ENCODE data around the gene UCK2.

The UCK2 gene

DNA sequence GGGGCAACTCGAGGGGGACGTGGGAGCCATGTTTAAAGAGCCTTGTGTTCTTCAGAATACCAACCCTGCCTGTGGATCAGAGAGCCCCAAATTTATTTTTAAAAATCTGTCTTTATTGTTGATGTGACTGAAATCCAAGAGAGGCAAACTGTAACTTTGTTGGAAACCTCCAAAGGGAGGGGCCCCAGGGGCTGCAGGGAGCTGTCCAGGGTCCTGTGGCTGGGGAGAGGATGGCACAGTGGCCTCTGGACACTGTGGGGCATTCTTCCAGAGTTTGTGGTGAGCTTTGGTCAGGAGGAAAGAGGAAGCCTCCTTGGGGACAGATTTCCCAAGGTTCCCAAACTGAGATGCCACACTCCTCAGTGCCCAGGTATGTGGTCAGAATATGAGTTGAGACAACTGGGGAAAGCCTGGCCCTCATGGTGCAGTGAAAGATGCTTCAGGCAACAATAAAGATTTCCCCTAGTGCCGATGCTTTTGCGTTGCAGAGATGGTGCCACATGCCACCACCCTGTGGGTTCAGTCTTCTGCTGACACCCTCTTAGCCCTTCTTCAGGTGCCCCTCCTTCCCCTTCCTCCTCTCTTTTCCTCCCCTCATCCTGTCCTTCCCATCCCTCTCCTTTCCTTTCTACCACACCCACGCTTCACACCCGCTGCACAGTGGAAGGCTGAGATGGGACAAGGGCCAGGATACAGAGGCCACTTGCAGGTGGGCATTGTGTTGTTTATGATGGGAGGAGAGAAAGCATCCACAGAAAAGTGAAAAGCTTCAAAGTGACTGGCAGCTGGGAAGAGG is 122.1 kb downstream of the UCK2 start:
- TF ChIP-seq, protein P1, sequence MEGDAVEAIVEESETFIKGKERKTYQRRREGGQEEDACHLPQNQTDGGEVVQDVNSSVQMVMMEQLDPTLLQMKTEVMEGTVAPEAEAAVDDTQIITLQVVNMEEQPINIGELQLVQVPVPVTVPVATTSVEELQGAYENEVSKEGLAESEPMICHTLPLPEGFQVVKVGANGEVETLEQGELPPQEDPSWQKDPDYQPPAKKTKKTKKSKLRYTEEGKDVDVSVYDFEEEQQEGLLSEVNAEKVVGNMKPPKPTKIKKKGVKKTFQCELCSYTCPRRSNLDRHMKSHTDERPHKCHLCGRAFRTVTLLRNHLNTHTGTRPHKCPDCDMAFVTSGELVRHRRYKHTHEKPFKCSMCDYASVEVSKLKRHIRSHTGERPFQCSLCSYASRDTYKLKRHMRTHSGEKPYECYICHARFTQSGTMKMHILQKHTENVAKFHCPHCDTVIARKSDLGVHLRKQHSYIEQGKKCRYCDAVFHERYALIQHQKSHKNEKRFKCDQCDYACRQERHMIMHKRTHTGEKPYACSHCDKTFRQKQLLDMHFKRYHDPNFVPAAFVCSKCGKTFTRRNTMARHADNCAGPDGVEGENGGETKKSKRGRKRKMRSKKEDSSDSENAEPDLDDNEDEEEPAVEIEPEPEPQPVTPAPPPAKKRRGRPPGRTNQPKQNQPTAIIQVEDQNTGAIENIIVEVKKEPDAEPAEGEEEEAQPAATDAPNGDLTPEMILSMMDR (IDR thresholded peaks at IDR 0.05; ENCODE audit: low read depth, low read length, missing control alignments), result no peak
- H3K4me3 ChIP-seq (ENCODE audit: low read depth, low read length), result no peak overlapping the region
- no peak for DNase-seq (ENCODE audit: low read depth)

DNA sequence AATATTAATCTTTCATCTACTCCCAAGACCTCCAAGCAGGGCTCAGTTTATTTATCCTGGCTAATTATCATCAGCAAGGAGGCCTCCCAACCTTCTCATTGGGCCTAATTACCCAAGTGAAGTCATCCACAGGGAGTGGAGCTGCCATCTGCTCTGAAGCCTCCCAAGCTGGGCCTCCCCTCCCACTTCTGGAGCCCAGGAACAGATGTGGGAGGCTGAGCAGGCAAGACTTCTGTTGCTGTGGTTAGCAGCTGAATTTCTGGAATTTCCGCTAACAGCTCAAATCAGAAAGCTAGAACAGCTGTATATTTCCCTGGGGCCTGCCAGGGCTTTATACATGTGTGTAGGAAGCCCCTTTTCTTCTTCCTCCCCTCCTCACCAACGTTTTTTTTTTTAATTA is 127.5 kb downstream of the UCK2 start:
- H3K4me3 ChIP-seq (ENCODE audit: low read depth, low read length), result no peak overlapping the region
- DNase-seq (ENCODE audit: low read depth), result no peak
- TF ChIP-seq, protein P1 (IDR thresholded peaks at IDR 0.05; ENCODE audit: low read depth, low read length, missing control alignments), result no peak

DNA sequence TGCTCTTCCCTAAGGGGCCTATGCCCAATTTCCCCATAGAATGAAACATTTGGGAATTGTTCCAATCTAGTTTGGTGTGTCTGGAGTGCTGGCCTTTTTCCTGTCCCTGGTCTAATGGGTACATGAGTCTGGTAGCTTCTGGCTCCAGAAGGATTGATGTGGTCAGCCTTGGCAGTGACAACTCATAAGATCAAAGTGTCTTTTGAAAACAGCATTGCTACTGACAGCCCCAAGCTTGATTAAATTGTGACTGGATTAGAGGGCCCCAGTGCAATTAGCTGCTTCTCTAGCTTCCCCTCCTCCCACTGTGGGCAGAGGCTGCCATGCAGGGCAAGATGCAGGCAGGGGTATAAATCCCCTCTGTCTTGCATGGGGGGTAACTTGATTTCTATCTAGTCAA is 130.9 kb downstream of the UCK2 start:
- H3K4me3 ChIP-seq (ENCODE audit: low read depth, low read length), result no peak overlapping the region
- TF ChIP-seq, protein P1 (IDR thresholded peaks at IDR 0.05; ENCODE audit: low read depth, low read length, missing control alignments), result no peak
- no peak for DNase-seq (ENCODE audit: low read depth)

DNA sequence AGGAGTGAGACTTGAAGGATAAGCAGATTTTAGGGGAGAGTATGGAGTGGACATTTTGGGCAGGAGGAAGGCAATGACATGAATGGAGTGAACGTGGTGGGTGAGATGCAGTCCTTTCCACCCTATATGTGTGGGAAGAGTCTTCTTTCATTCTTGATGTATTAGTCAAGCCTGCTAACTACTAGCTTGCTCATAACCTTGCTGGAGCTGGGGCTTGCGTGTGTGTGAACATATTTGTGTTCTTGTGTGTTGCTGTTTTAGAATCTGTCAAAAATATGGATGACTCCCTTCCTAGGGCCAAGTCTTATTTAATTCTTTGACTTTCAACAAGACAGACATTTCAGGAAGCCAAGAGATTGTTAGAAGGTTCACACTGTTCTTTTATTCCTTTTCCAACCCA is 132.7 kb downstream of the UCK2 start:
- TF ChIP-seq, protein P1 (IDR thresholded peaks at IDR 0.05; ENCODE audit: low read depth, low read length, missing control alignments), result no peak
- H3K4me3 ChIP-seq (ENCODE audit: low read depth, low read length), result no peak overlapping the region
- no peak for DNase-seq (ENCODE audit: low read depth)

DNA sequence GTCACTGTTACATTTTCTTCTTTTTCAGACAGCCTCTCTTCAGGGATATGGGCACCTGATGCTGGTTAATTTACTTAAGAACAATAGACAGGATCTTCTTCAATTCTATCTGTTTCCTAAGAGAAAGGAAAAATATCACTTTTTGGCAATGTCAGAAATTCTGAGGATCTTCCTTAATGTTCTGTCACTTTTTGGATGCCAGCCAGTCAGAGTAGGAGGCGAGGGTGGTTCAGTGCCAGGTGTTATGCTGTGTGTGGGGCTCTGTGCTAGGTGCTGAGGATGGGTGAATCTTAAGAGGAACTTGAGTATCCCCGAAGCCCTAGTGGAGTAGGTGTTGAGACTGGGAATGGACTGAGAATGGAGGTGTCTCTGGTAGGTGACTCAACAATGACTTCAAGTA is 133.5 kb downstream of the UCK2 start:
- no peak overlapping the region for H3K4me3 ChIP-seq (ENCODE audit: low read depth, low read length)
- TF ChIP-seq, protein P1 (IDR thresholded peaks at IDR 0.05; ENCODE audit: low read depth, low read length, missing control alignments), result no peak
- DNase-seq (ENCODE audit: low read depth), result no peak
